GM12878 (cell line): Measurements from ENCODE around the gene RAP1GAP2. TPM values are rescaled to one million over a fixed set of nuclear protein-coding genes. Genes with fewer than 3 reads are reported as not detected.

ENCODE experiments used
- ATAC-seq: fragments of 200-7000 bp; cut with Tn5 transposase; 3 replicates; pipeline ENCODE4 v1.9.1; 2020; ENCODE audit warnings: mild to moderate bottlenecking, moderate library complexity
- BruUV-seq: library from RNA; stranded (reverse); fragments of 400-500 nt; replicated peaks from 2 replicates; lab custom pipeline; 2021; lab: Mats Ljungman, UMichigan
- CTCF ChIA-PET: fragments of 300-600 bp; sonication (Branson Sonifier 250); formaldehyde crosslinking; extraction: SDS; loops from one replicate; lab custom pipeline; 2021; ENCODE audit warnings: inconsistent platforms; lab: Yijun Ruan, JAX
- POLR2A ChIA-PET: fragments of 350-600 bp; formaldehyde crosslinking; extraction: SDS; loops from one replicate; lab custom pipeline; 2021; ENCODE audit warnings: inconsistent platforms; lab: Charles Lee
- RAD21 ChIA-PET: fragments of 300-600 bp; sonication (Branson Sonifier 250); formaldehyde crosslinking; loops from one replicate; lab custom pipeline; 2023; ENCODE audit warnings: antibody characterized with exemption; ENCODE audit not compliant: unreplicated experiment; lab: Charles Lee
- SMC1A ChIA-PET: fragments of 300-600 bp; sonication (Branson Sonifier 250); formaldehyde crosslinking; loops from one replicate; lab custom pipeline; 2023; ENCODE audit not compliant: unreplicated experiment, uncharacterized antibody; lab: Charles Lee
- DNase-seq: peaks from one replicate; pipeline ENCODE4 v3.0.0-alpha.2; 2011; ENCODE audit warnings: low read depth, low spot score
- FAIRE-seq: peaks from 3 replicates; lab custom pipeline; 2011; peaks lifted over from hg19 to GRCh38; lab: Jason Lieb, UNC
- H2AFZ ChIP-seq: 2 replicates; pipeline ENCODE4 v1.6.0; 2011; ENCODE audit warnings: low read depth, low read length, control low read depth; ENCODE audit not compliant: control insufficient read depth
- H3K27ac ChIP-seq: 2 replicates; pipeline ENCODE4 v1.5.1; 2011; ENCODE audit warnings: control low read depth; ENCODE audit not compliant: control insufficient read depth, insufficient read depth
- H3K27me3 ChIP-seq, 2 experiments: replicated peaks in 1 of 2; 2 replicates each; pipeline versions ENCODE4 v1.6.0 to v1.6.1; 2011; ENCODE audit warnings: low read length in 1 of 2; ENCODE audit not compliant: control insufficient read depth in 2 of 2, insufficient read depth in 2 of 2
- H3K36me3 ChIP-seq, 2 experiments: 2 replicates each; pipeline ENCODE4 v1.5.1; 2011; ENCODE audit warnings: low read length in 1 of 2; ENCODE audit not compliant: control insufficient read depth in 2 of 2, insufficient read depth in 2 of 2
- H3K4me1 ChIP-seq: 2 replicates; pipeline ENCODE4 v1.6.1; 2011; ENCODE audit warnings: mild to moderate bottlenecking, low read length, moderate library complexity, mixed read lengths; ENCODE audit not compliant: control insufficient read depth, insufficient read depth
- H3K4me2 ChIP-seq: 2 replicates; pipeline ENCODE4 v1.6.0; 2011; ENCODE audit warnings: control low read depth; ENCODE audit not compliant: control insufficient read depth, insufficient read depth
- H3K4me3 ChIP-seq: fragments of 200-600 bp; sonication (generic); 2 replicates; pipeline ENCODE4 v1.5.1; 2016
- H3K79me2 ChIP-seq: 2 replicates; pipeline ENCODE4 v1.6.0; 2011; ENCODE audit warnings: low read length; ENCODE audit not compliant: control insufficient read depth, insufficient read depth
- H3K9ac ChIP-seq: 2 replicates; pipeline ENCODE4 v1.8.0; 2011; ENCODE audit warnings: low read length, control low read depth, mixed read lengths; ENCODE audit not compliant: control insufficient read depth, insufficient read depth
- H3K9me3 ChIP-seq: replicated peaks from 3 replicates; pipeline ENCODE4 v1.5.1; 2011; ENCODE audit warnings: mild to moderate bottlenecking, low read length; ENCODE audit not compliant: control insufficient read depth, insufficient read depth
- H4K20me1 ChIP-seq: 2 replicates; pipeline ENCODE4 v1.6.0; 2011; ENCODE audit not compliant: control insufficient read depth, insufficient read depth
- CBX3 ChIP-seq: fragments of 200-600 bp; sonication (generic); IDR thresholded peaks from 2 replicates; pipeline ENCODE4 v1.6.1; 2016; ENCODE audit warnings: low read depth, borderline replicate concordance
- CHD1 ChIP-seq: IDR thresholded peaks from 2 replicates; pipeline ENCODE4 v1.6.1; 2012; ENCODE audit warnings: low read depth, low read length, improper control_type of control experiment
- DPF2 ChIP-seq: fragments of 450-650 bp; IDR thresholded peaks from 2 replicates; pipeline ENCODE4 v1.6.1; 2017; ENCODE audit warnings: mild to moderate bottlenecking
- EED ChIP-seq: sonication (generic); IDR thresholded peaks from 2 replicates; pipeline ENCODE4 v1.6.1; 2016; ENCODE audit warnings: antibody characterized with exemption, low read depth
- HDGF ChIP-seq: fragments of 450-650 bp; IDR thresholded peaks from 2 replicates; pipeline ENCODE4 v1.6.1; 2016; ENCODE audit warnings: antibody characterized with exemption
- KAT2A ChIP-seq: conservative IDR thresholded peaks from 2 replicates; pipeline ENCODE4 v1.6.1; 2011; ENCODE audit warnings: low read depth, low read length; ENCODE audit not compliant: control insufficient read depth
- KLF5 ChIP-seq: fragments of 450-650 bp; IDR thresholded peaks from 2 replicates; pipeline ENCODE4 v1.6.1; 2014; ENCODE audit warnings: mild to moderate bottlenecking; ENCODE audit not compliant: partially characterized antibody
- MTA3 ChIP-seq: IDR thresholded peaks from 2 replicates; pipeline ENCODE4 v1.6.1; 2012; ENCODE audit warnings: low read length, inconsistent platforms, borderline replicate concordance
- MYB ChIP-seq: fragments of 150-350 bp; IDR thresholded peaks from 2 replicates; pipeline ENCODE4 v1.6.1; 2014; ENCODE audit warnings: mild to moderate bottlenecking, low read depth, low read length, borderline replicate concordance
- NFYA ChIP-seq: IDR thresholded peaks from 2 replicates; pipeline ENCODE4 v1.6.1; 2011; ENCODE audit warnings: low read depth, mild to moderate bottlenecking, low read length, improper control_type of control experiment, borderline replicate concordance
- SUPT20H ChIP-seq: IDR thresholded peaks from 2 replicates; pipeline ENCODE4 v1.6.1; 2011; ENCODE audit warnings: low read depth, mild to moderate bottlenecking, low read length, moderate library complexity, borderline replicate concordance; ENCODE audit not compliant: control insufficient read depth
- ZNF384 ChIP-seq: IDR thresholded peaks from 2 replicates; pipeline ENCODE4 v1.6.1; 2012; ENCODE audit warnings: low read depth, mild to moderate bottlenecking, low read length, improper control_type of control experiment, borderline replicate concordance
- WGBS: methylation state at CpG from one replicate; pipeline ENCODE4 v1.1.6; 2016; ENCODE audit warnings: low lambda C conversion rate; ENCODE audit not compliant: insufficient replicate concordance, insufficient coverage; ENCODE audit errors: missing lambda C conversion rate; 5-methylcytosine and 5-hydroxymethylcytosine counted together
- in situ Hi-C: fragments of 300-500 bp; cut with MboI; formaldehyde crosslinking; loops from 9 replicates; pipeline ENCODE4 v1.14.3; 2018; ENCODE audit warnings: mixed read lengths
- intact Hi-C: fragments of 100-400 bp; cut with micrococcal nuclease; formaldehyde crosslinking; loops from one replicate; pipeline ENCODE4 v1.14.2; 2022; ENCODE audit not compliant: unreplicated experiment
- polyA plus RNA-seq, 11 experiments: library from polyadenylated mRNA; depleted of rRNA in 4 of 11; unstranded in 6 of 11; stranded (reverse) in 5 of 11; fragments of >200 nt; fragmentation: Nextera tagmentation in 4 of 11; fragmentation: Illumina TruSeq in 1 of 11; extraction: Ambion mirVana in 4 of 11; extraction: Trizol in 1 of 11; gene quantifications; 1 replicate in 1 of 11; 2 replicates in 10 of 11; pipeline versions ENCODE4 v1.2.1 to v1.2.3, GENCODE V29; 2011 to 2016; ENCODE audit warnings: inconsistent platforms in 2 of 11, missing spikeins in 2 of 11, low read depth in 1 of 11
- total RNA-seq, 4 experiments: library from RNA; depleted of rRNA in 3 of 4; stranded (reverse); fragments of >200 nt in 3 of 4; fragmentation: Illumina TruSeq in 1 of 4; extraction: Trizol in 1 of 4; gene quantifications; 2 replicates each; pipeline versions ENCODE4 v1.2.1 to v1.2.3, GENCODE V29; 2013 to 2021
- TF ChIP-seq, protein P1 (sequence below): fragments of 450-650 bp; IDR thresholded peaks from 2 replicates; pipeline ENCODE4 v1.6.1; 2016; ENCODE audit warnings: mild to moderate bottlenecking
- TF ChIP-seq, protein P2 (sequence below): fragments of 450-650 bp; IDR thresholded peaks from 2 replicates; pipeline ENCODE4 v1.6.1; 2017; ENCODE audit warnings: mild to moderate bottlenecking, moderate library complexity

RAP1GAP2 gene
- total and polyA plus RNA-seq, 10 of the 15 experiments (the other 5 are each of a cell fraction or from before 2014, with no cell fraction given): 0.03 to 0.95 (median 0.49) TPM; not detected in 2

DNA sequence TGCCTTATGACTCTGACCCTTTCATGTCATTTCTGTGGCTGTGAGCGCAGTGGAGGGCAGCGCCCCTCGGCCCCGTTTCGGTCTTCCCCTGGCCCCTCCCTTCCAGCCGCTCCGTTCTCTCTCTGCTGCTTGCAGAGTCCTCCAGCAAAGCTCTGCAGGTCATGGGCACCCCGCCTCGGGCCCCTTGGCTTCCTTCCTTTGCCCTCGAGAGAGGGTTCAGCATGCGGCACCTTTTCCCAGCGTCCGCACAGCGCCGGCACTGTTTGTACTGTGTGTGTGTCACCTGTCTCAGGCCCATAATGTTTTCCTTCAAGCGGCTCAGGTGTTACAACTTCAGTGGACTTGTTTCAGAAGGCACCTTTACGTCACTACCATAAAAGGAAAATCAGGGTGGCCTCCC is 98.5 kb downstream of the RAP1GAP2 start:
- RAD21 ChIA-PET: no interaction called here
- no TSS peak for BruUV-seq
- no peak for FAIRE-seq
- Histone ChIP-seq H3K4me2 (no peak overlapping the region), H3K36me3 (no peaks in the 10 kb centered on the region), H3K79me2 (no peaks in the 10 kb centered on the region), H3K27ac (no peak overlapping the region), H3K9ac (no peak overlapping the region), H3K4me1 (no peaks in the 10 kb centered on the region), H3K27me3 (no peaks in the 10 kb centered on the region), H3K4me3 (no peak overlapping the region), H3K9me3 (no peaks in the 10 kb centered on the region), H4K20me1 (no peaks in the 10 kb centered on the region), H2AFZ (no peak overlapping the region)
- TF ChIP-seq NFYA (no peak), EED (no peak), DPF2 (no peak), MYB (no peak), ZNF384 (no peak), CHD1 (no peak)
- TF ChIP-seq, protein P1, sequence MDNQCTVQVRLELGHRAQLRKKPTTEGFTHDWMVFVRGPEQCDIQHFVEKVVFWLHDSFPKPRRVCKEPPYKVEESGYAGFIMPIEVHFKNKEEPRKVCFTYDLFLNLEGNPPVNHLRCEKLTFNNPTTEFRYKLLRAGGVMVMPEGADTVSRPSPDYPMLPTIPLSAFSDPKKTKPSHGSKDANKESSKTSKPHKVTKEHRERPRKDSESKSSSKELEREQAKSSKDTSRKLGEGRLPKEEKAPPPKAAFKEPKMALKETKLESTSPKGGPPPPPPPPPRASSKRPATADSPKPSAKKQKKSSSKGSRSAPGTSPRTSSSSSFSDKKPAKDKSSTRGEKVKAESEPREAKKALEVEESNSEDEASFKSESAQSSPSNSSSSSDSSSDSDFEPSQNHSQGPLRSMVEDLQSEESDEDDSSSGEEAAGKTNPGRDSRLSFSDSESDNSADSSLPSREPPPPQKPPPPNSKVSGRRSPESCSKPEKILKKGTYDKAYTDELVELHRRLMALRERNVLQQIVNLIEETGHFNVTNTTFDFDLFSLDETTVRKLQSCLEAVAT: no peak
- POLR2A ChIA-PET: no interaction called here
- SMC1A ChIA-PET: no interaction called here
- intact Hi-C loops: no loop called here
- in situ Hi-C loops: no loop called here
- CTCF ChIA-PET: no interaction called here
- ATAC-seq: no peak
- DNase-seq: no peak
- 51% methylated on average over 17 of the region's 17 CpGs for WGBS

DNA sequence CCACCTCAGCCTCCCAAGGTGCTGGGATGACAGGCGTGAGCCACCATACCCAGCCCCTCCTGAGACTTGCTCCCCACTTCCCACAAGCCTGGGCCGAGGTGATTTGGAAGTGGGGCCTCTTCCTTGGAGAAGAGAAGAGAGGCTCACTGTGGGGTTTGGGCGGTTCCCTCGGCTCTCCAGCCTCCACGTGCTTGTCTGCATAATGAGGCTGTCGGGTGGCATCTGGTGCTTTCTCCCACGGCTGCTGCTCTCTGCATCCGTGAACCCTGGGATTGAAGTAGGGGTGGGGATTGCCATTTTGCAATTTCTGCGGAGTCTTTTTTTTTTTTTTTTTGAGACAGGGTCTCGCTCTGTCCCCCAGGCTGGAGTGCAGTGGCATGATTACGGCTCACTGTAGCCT is 101.4 kb downstream of the RAP1GAP2 start:
- H2AFZ ChIP-seq: no peak overlapping the region
- BruUV-seq: no TSS peak
- DNase-seq (no peak), FAIRE-seq (no peak), ATAC-seq (no peak)
- RAD21 ChIA-PET: no interaction called here
- POLR2A ChIA-PET: no interaction called here
- H3K9ac ChIP-seq: no peak overlapping the region
- H3K9me3 ChIP-seq: no peaks in the 10 kb centered on the region
- H3K79me2 ChIP-seq: no peaks in the 10 kb centered on the region
- 42% methylated on average over 11 of the region's 11 CpGs for WGBS
- H3K36me3 ChIP-seq: no peaks in the 10 kb centered on the region
- H4K20me1 ChIP-seq: no peaks in the 10 kb centered on the region
- no peak overlapping the region for H3K4me3 ChIP-seq
- intact Hi-C loops (no loop called here), in situ Hi-C loops (no loop called here)
- H3K4me2 ChIP-seq: no peak overlapping the region
- no peaks in the 10 kb centered on the region for H3K27me3 ChIP-seq
- SMC1A ChIA-PET: no interaction called here
- no peaks in the 10 kb centered on the region for H3K4me1 ChIP-seq
- H3K27ac ChIP-seq: no peak overlapping the region
- CTCF ChIA-PET: no interaction called here
- no peak for TF ChIP-seq CBX3
- no peak for TF ChIP-seq SUPT20H
- TF ChIP-seq, protein P2, sequence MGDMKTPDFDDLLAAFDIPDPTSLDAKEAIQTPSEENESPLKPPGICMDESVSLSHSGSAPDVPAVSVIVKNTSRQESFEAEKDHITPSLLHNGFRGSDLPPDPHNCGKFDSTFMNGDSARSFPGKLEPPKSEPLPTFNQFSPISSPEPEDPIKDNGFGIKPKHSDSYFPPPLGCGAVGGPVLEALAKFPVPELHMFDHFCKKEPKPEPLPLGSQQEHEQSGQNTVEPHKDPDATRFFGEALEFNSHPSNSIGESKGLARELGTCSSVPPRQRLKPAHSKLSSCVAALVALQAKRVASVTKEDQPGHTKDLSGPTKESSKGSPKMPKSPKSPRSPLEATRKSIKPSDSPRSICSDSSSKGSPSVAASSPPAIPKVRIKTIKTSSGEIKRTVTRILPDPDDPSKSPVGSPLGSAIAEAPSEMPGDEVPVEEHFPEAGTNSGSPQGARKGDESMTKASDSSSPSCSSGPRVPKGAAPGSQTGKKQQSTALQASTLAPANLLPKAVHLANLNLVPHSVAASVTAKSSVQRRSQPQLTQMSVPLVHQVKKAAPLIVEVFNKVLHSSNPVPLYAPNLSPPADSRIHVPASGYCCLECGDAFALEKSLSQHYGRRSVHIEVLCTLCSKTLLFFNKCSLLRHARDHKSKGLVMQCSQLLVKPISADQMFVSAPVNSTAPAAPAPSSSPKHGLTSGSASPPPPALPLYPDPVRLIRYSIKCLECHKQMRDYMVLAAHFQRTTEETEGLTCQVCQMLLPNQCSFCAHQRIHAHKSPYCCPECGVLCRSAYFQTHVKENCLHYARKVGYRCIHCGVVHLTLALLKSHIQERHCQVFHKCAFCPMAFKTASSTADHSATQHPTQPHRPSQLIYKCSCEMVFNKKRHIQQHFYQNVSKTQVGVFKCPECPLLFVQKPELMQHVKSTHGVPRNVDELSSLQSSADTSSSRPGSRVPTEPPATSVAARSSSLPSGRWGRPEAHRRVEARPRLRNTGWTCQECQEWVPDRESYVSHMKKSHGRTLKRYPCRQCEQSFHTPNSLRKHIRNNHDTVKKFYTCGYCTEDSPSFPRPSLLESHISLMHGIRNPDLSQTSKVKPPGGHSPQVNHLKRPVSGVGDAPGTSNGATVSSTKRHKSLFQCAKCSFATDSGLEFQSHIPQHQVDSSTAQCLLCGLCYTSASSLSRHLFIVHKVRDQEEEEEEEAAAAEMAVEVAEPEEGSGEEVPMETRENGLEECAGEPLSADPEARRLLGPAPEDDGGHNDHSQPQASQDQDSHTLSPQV: no peak
- TF ChIP-seq MTA3: no peak
- TF ChIP-seq KLF5: no peak
- no peak for TF ChIP-seq KAT2A
- no peak for TF ChIP-seq DPF2
- TF ChIP-seq HDGF: no peak
